ENCODE results near the gene PPIE.
"Not testable (repeated sequence)": the region's sequence is repeated elsewhere in the genome, so short reads cannot be mapped to it uniquely, and the experiment has no call there.

PPIE gene

GRCh38 chr1:39779821-39780220, 41.1 kb downstream of the PPIE start:
- DNase-seq, result no peak

GRCh38 chr1:39781349-39781715, 42.6 kb downstream of the PPIE start:
- no peak for DNase-seq

- no peak for DNase-seq
These were observed 43.4 kb downstream of the PPIE start for GRCh38 chr1:39782103-39782502.

- DNase-seq, result not testable (repeated sequence)
These were observed 44.0 kb downstream of the PPIE start for GRCh38 chr1:39782685-39783084.

GRCh38 chr1:39786303-39787107, 47.8 kb downstream of the PPIE start:
- DNase-seq, result not testable (repeated sequence)

GRCh38 chr1:39787108-39787375, 48.4 kb downstream of the PPIE start:
- not testable (repeated sequence) for DNase-seq

- no peak for DNase-seq
These were observed 48.8 kb downstream of the PPIE start for GRCh38 chr1:39787468-39787867.

- not testable (repeated sequence) for DNase-seq
These were observed 49.3 kb downstream of the PPIE start for GRCh38 chr1:39787964-39788363.

GRCh38 chr1:39788426-39788757, 49.7 kb downstream of the PPIE start:
- no peak for DNase-seq

GRCh38 chr1:39788758-39789570, 50.3 kb downstream of the PPIE start, which contains the start of gene BMP8B:
Gene BMP8B (minus strand): TSS chr1:39788865. CDS start chr1:39788485, 380 bp downstream.
- DNase-seq, result no peak

GRCh38 chr1:39789571-39790110, 51.0 kb downstream of the PPIE start:
- DNase-seq, result no peak

- no peak for DNase-seq
These were observed 53.2 kb downstream of the PPIE start for GRCh38 chr1:39791838-39792237.

- no peak for DNase-seq
These were observed 57.0 kb downstream of the PPIE start for GRCh38 chr1:39795651-39796050.

- DNase-seq, result peak; percentile 47
These were observed 60.4 kb downstream of the PPIE start for GRCh38 chr1:39798859-39799769.

GRCh38 chr1:39799770-39800470, 61.2 kb downstream of the PPIE start:
- DNase-seq, result peak; percentile 92

GRCh38 chr1:39800471-39800835, 61.8 kb downstream of the PPIE start:
- no peak for DNase-seq

GRCh38 chr1:39802496-39803260, 64.0 kb downstream of the PPIE start:
- DNase-seq, result no peak

GRCh38 chr1:39805385-39805784, 66.7 kb downstream of the PPIE start:
- DNase-seq, result no peak

GRCh38 chr1:39808784-39809517, 70.3 kb downstream of the PPIE start:
- DNase-seq, result no peak

GRCh38 chr1:39812913-39813312, 74.2 kb downstream of the PPIE start:
- DNase-seq, result no peak

Measured in HCEC 1CT (cell line).